Prostate gland (tissue), 2 donors: Measurements from ENCODE around the gene ZNF576.

ENCODE experiments used
- CTCF ChIP-seq, 4 experiments: fragments of 200-600 bp in 2 of 4; fragments of 450-650 bp in 2 of 4; sonication (generic) in 2 of 4; IDR thresholded peaks; 1 replicate in 3 of 4; 2 replicates in 1 of 4; pipeline ENCODE4 v1.5.1; 2016 to 2019; ENCODE audit warnings: antibody characterized with exemption in 4 of 4, mild to moderate bottlenecking in 2 of 4, moderate library complexity in 2 of 4
- POLR2A ChIP-seq: fragments of 450-650 bp; IDR thresholded peaks from one replicate; pipeline ENCODE4 v1.6.1; 2016; ENCODE audit warnings: antibody characterized with exemption, mild to moderate bottlenecking

DNA sequence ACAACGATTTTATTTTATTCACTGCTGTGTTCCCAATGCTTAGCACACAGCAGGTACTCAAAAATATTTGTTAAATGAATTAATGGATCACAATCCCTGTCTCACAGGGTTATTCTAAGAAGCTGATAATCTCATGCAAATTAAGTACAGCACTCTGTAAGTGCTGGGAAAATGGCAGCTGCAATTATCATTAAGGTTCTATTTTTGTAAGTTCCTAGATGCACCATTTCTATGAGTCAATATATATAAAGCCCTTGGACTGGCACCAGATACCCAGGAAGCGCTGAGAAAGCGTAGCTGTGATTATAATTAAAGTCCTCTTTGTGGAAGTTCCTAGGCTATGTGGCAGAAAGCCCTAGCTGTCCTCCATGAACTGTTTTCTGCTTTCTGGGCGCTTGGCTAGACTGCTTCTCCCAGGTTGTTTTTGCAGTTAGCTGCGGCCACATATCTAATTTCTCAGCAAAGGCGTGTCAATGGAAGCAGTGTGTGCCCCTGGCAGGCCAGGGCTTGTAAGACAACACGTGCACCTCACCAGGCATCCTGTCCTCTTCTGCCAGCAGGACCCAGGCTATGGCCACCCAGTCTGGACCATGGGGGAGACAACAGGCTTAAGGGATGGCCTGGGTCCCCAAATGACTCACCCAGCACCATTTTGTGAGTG, 10.3 kb downstream of the ZNF576 start:
- no peak for TF ChIP-seq CTCF (IDR thresholded peaks at IDR 0.05)
- no peak for TF ChIP-seq POLR2A
